SK-N-SH treated with all-trans-retinoic acid at 6 μM for 48 hours (cell line): ENCODE measurements around the gene ZNF286A.
"Not testable (repeated sequence)": the region's sequence is repeated elsewhere in the genome, so short reads cannot be mapped to it uniquely, and the experiment has no call there.

Source experiments
- BACH2 ChIP-seq: fragments of 250-450 bp; sonication (Bioruptor Pico); IDR thresholded peaks from 2 replicates; pipeline ENCODE4 v1.9.0; 2021; ENCODE audit warnings: mild to moderate bottlenecking, borderline replicate concordance
- CREB5 ChIP-seq: fragments of 250-450 bp; sonication (Bioruptor Pico); IDR thresholded peaks from 2 replicates; pipeline ENCODE4 v1.5.1; 2020; ENCODE audit warnings: low read depth, mild to moderate bottlenecking, moderate library complexity
- GLIS3 ChIP-seq: fragments of 250-450 bp; sonication (Bioruptor Pico); IDR thresholded peaks from 2 replicates; pipeline ENCODE4 v1.5.0; 2020; ENCODE audit warnings: mild to moderate bottlenecking, moderate library complexity
- OSR1 ChIP-seq: fragments of 250-450 bp; sonication (Bioruptor Pico); IDR thresholded peaks from 2 replicates; pipeline ENCODE4 v1.8.0; 2022; ENCODE audit warnings: moderate library complexity, mild to moderate bottlenecking, inconsistent platforms
- RARB ChIP-seq: fragments of 250-450 bp; sonication (Bioruptor Pico); IDR thresholded peaks from 2 replicates; pipeline ENCODE4 v1.8.0; 2021; ENCODE audit warnings: mild to moderate bottlenecking, moderate library complexity
- ZC3H10 ChIP-seq: fragments of 250-450 bp; sonication (Bioruptor Pico); IDR thresholded peaks from 2 replicates; pipeline ENCODE4 v1.5.1; 2021; ENCODE audit warnings: mild to moderate bottlenecking, moderate library complexity
- ZFP3 ChIP-seq: fragments of 250-450 bp; sonication (Bioruptor Pico); IDR thresholded peaks from 2 replicates; pipeline ENCODE4 v1.5.0; 2020; ENCODE audit warnings: mild to moderate bottlenecking, moderate library complexity
- ZNF565 ChIP-seq: fragments of 450-650 bp; formaldehyde crosslinking; conservative IDR thresholded peaks from 2 replicates; pipeline ENCODE4 v1.5.0; 2020; ENCODE audit warnings: low read depth, mild to moderate bottlenecking, moderate library complexity

GRCh38 chr17:15731900-15732299, 32.3 kb downstream of the ZNF286A start, which contains the start of gene TBC1D26:
- not testable (repeated sequence) for TF ChIP-seq GLIS3; ZC3H10 (CRISPR knock-in tag); ZNF565 (CRISPR knock-in tag); RARB (CRISPR knock-in tag); ZFP3 (CRISPR knock-in tag); BACH2 (CRISPR knock-in tag); CREB5; OSR1 (CRISPR knock-in tag)
